Measurements from ENCODE around the gene SORCS1.

- TF ChIP-seq FOXK2 (IDR thresholded peaks at IDR 0.05) = no peak
- no peak for TF ChIP-seq ELF4 (IDR thresholded peaks at IDR 0.05)
- TF ChIP-seq NFRKB (IDR thresholded peaks at IDR 0.05) = no peak
- TF ChIP-seq SP1 (IDR thresholded peaks at IDR 0.05) = no peak
- no peak for TF ChIP-seq LEF1 (IDR thresholded peaks at IDR 0.05; ENCODE audit: borderline replicate concordance)
- TF ChIP-seq BHLHE40 (IDR thresholded peaks at IDR 0.05; ENCODE audit: borderline replicate concordance) = no peak
- TF ChIP-seq SUZ12 (IDR thresholded peaks at IDR 0.05) = no peak
- TF ChIP-seq ARNT (IDR thresholded peaks at IDR 0.05) = no peak
- no peak for TF ChIP-seq TARDBP (IDR thresholded peaks at IDR 0.05)
- TF ChIP-seq FOXA1 (IDR thresholded peaks at IDR 0.05) = no peak
- TF ChIP-seq L3MBTL2 (conservative IDR thresholded peaks at IDR 0.05) = no peak
Observed at GRCh38 chr10:106635947-106636346, 528.6 kb downstream of the SORCS1 start.

Measured in HEK293T (cell line).